WERI-Rb-1 (cell line): ENCODE data around the gene SGCA.

Experiments
- DNase-seq: peaks from one replicate; pipeline ENCODE4 v3.0.0-alpha.2; 2020
- H3K27ac ChIP-seq: fragments of 250-450 bp; sonication (Bioruptor Pico); 2 replicates; pipeline ENCODE4 v1.5.1; 2020; ENCODE audit warnings: mild to moderate bottlenecking, moderate library complexity
- H3K27me3 ChIP-seq: fragments of 250-450 bp; sonication (Bioruptor Pico); 2 replicates; pipeline ENCODE4 v1.5.1; 2021; ENCODE audit warnings: mild to moderate bottlenecking, low read depth, moderate library complexity; ENCODE audit not compliant: insufficient read depth, severe bottlenecking
- H3K36me3 ChIP-seq: fragments of 250-450 bp; sonication (Bioruptor Pico); 2 replicates; pipeline ENCODE4 v1.5.1; 2020; ENCODE audit warnings: mild to moderate bottlenecking, moderate library complexity
- H3K4me3 ChIP-seq: 2 replicates; pipeline ENCODE4 v1.5.1; 2011; ENCODE audit warnings: low read depth, mild to moderate bottlenecking, control low read depth, low read length
- H3K9me3 ChIP-seq: fragments of 250-450 bp; sonication (Bioruptor Pico); 2 replicates; pipeline ENCODE4 v1.5.1; 2021; ENCODE audit warnings: mild to moderate bottlenecking, moderate library complexity; ENCODE audit not compliant: severe bottlenecking
- CTCF ChIP-seq: IDR thresholded peaks from 2 replicates; pipeline ENCODE4 v1.5.1; 2011; ENCODE audit warnings: low read depth, mild to moderate bottlenecking, control low read depth, inconsistent platforms, low read length

The SGCA gene

GRCh38 chr17:50129353-50129727 is 36.5 kb upstream of the SGCA start:
- Histone ChIP-seq H3K27ac (peak overlapping the region; percentile 91), H3K27me3 (no peaks in the 10 kb centered on the region), H3K36me3 (peaks cover 16% of the 10 kb centered on the region), H3K4me3 (peak overlapping the region; percentile 66), H3K9me3 (peaks cover 2% of the 10 kb centered on the region)
- DNase-seq, result no peak
- no peak for TF ChIP-seq CTCF

- Histone ChIP-seq H3K27me3 (no peaks in the 10 kb centered on the region), H3K9me3 (peaks cover 2% of the 10 kb centered on the region), H3K4me3 (peak within 1 kb of the TSS; percentile 66), H3K27ac (peak within 1 kb of the TSS; percentile 91), H3K36me3 (peaks cover 15% of the 10 kb centered on the region)
- TF ChIP-seq CTCF, result no peak
- peak; percentile 83 for DNase-seq
Observed at GRCh38 chr17:50129728-50130558, 35.9 kb upstream of the SGCA start, which contains the start of gene SAMD14. TSS of gene SAMD14 (minus strand) at chr17:50130160. CDS start at chr17:50124959, 5,201 bp downstream.

- no peak for TF ChIP-seq CTCF
- H3K4me3 ChIP-seq, result peak overlapping the region; percentile 59
- peaks cover 2% of the 10 kb centered on the region for H3K9me3 ChIP-seq
- peaks cover 18% of the 10 kb centered on the region for H3K36me3 ChIP-seq
- no peaks in the 10 kb centered on the region for H3K27me3 ChIP-seq
- no peak overlapping the region for H3K27ac ChIP-seq
- peak; percentile 63 for DNase-seq
Observed at GRCh38 chr17:50130559-50131305, 35.1 kb upstream of the SGCA start.

- no peaks in the 10 kb centered on the region for H3K27me3 ChIP-seq
- no peak overlapping the region; the same call in 1 of the 2 replicates for H3K27ac ChIP-seq
- H3K9me3 ChIP-seq, result peaks cover 2% of the 10 kb centered on the region
- H3K4me3 ChIP-seq, result no peak overlapping the region
- H3K36me3 ChIP-seq, result peaks cover 30% of the 10 kb centered on the region
- no peak for DNase-seq
- no peak for TF ChIP-seq CTCF
Observed at GRCh38 chr17:50132104-50132794, 33.6 kb upstream of the SGCA start.

GRCh38 chr17:50133028-50133768 is 32.6 kb upstream of the SGCA start:
- Histone ChIP-seq H3K27ac (peak overlapping the region; percentile 5), H3K27me3 (no peaks in the 10 kb centered on the region)
- no peak for DNase-seq

More at GRCh38 chr17:50133028-50133768, 32.6 kb upstream of the SGCA start:
- H3K9me3 ChIP-seq, result peaks cover 2% of the 10 kb centered on the region
- peaks cover 36% of the 10 kb centered on the region for H3K36me3 ChIP-seq
- H3K4me3 ChIP-seq, result no peak overlapping the region
- TF ChIP-seq CTCF, result no peak
